Transverse colon (tissue), 4 donors: ENCODE measurements around the gene RLN3. TPM values are rescaled to one million over a fixed set of nuclear protein-coding genes. Genes with fewer than 3 reads are reported as not detected.

ENCODE experiments used
- DNase-seq: peaks from one replicate; pipeline ENCODE4 v3.0.0-alpha.2; 2019
- H3K27ac ChIP-seq, 4 donors: fragments of 200-600 bp; sonication (generic); 2 replicates each; pipeline ENCODE4 v1.5.1; 2016 to 2018; ENCODE audit warnings: inconsistent platforms in 4 of 4
- H3K27me3 ChIP-seq: fragments of 200-600 bp; sonication (generic); 2 replicates; pipeline ENCODE4 v1.5.1; 2017; ENCODE audit warnings: inconsistent platforms
- H3K36me3 ChIP-seq, 4 donors: fragments of 200-600 bp; sonication (generic); 2 replicates each; pipeline ENCODE4 v1.5.1; 2017 to 2019; ENCODE audit warnings: inconsistent platforms in 4 of 4
- H3K4me1 ChIP-seq, 4 donors: fragments of 200-600 bp; sonication (generic); 2 replicates each; pipeline ENCODE4 v1.5.1; 2017 to 2020; ENCODE audit warnings: inconsistent platforms in 4 of 4
- H3K4me3 ChIP-seq, 4 donors: fragments of 200-600 bp; sonication (generic); 1 replicate in 1 of 4; 2 replicates in 3 of 4; pipeline versions ENCODE4 v1.5.1 to v1.6.1; 2017 to 2019; ENCODE audit warnings: inconsistent platforms in 4 of 4
- H3K9me3 ChIP-seq, 2 donors: fragments of 200-600 bp; sonication (generic); 2 replicates each; pipeline ENCODE4 v1.5.1; 2017 to 2019; ENCODE audit warnings: inconsistent platforms in 2 of 2
- EP300 ChIP-seq: sonication (generic); formaldehyde crosslinking; IDR thresholded peaks from one replicate; pipeline ENCODE4 v1.6.1; 2017; ENCODE audit warnings: antibody characterized with exemption, low read depth
- POLR2A ChIP-seq: fragments of 450-650 bp; IDR thresholded peaks from one replicate; pipeline ENCODE4 v1.6.1; 2016; ENCODE audit warnings: antibody characterized with exemption, mild to moderate bottlenecking, moderate library complexity
- POLR2AphosphoS5 ChIP-seq, 3 donors: sonication (generic); formaldehyde crosslinking; IDR thresholded peaks; one replicate each; pipeline ENCODE4 v1.6.1; 2016; ENCODE audit warnings: antibody characterized with exemption in 3 of 3
- WGBS, 2 donors: methylation state at CpG; one replicate each; pipeline ENCODE4 v1.1.5; 2018; ENCODE audit warnings: low coverage in 1 of 2; 5-methylcytosine and 5-hydroxymethylcytosine counted together
- in situ Hi-C, 4 donors: fragments of 200-750 bp; cut with MboI; loops; one replicate each; pipeline versions ENCODE4 v1.15.0 to v1.15.1; 2017; ENCODE audit warnings: low sequenced_read_pairs in 3 of 4, low pct_ligation_motif_present in 1 of 4, low pct_unique_long_range_greater_than_20kb in 1 of 4
- intact Hi-C: fragments of 100-400 bp; cut with DNase I; formaldehyde crosslinking; loops from one replicate; pipeline ENCODE4 v1.15.1; 2023; ENCODE audit warnings: low total_unique reads
- total RNA-seq, 4 donors: library from RNA; depleted of rRNA; stranded (reverse); fragments of >200 nt; gene quantifications; one replicate each; pipeline ENCODE4 v1.1.0, GENCODE V29; 2016
- TF ChIP-seq, protein P1 (sequence below), 5 experiments: fragments of 200-600 bp in 3 of 5; fragments of 450-650 bp in 2 of 5; sonication (generic) in 3 of 5; IDR thresholded peaks; 1 replicate in 2 of 5; 2 replicates in 3 of 5; pipeline ENCODE4 v1.5.1; 2016 to 2017; ENCODE audit warnings: antibody characterized with exemption in 5 of 5, inconsistent platforms in 3 of 5, mild to moderate bottlenecking in 2 of 5, moderate library complexity in 1 of 5

Gene RLN3
- total RNA-seq, 4 donors from 2014 or later = not detected

DNA sequence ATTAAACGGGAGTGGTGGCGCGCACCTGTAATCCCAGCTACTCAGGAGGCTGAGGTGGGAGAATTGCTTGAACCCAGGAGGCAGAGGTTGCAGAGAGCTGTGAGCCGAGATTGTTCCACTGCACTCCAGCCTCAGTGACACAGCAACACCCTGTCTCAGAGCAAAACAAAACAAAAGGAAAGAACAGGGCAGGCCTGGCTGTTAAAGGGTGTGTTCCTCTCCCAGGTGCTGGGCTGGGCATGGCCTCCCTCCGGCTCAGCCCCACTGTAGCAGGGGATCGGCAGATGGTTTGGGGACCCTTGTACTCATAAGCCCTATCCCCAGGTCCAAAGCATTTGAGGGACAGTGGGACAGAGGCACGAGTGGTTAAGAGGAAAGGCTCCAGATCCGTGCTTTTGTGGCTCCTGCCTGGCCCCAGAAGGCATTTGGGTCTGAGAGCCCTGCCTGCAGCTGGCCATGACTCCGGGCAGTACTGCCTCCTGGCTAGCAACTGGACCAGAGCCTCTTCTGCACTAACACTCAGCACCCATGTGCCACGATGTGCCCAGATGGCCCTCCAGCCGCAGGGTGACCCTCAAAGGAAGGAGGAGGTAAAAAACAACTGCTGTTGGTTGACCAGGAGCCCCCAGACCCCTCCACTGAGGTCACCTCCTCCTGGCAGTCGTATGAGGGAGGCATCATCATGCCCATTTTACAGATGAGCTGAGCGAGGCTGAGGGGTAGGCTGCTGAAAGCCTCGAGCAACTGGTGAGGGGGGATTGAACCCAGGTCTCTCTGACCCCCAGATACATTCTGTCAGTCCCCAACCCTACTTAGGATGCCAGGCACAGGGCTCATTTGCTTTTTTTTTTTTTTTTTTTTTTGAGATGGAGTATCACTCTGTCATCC, 31.8 kb upstream of the RLN3 start:
- peaks cover 0 to 4% of the 10 kb centered on the region in 2 donors for H3K9me3 ChIP-seq
- intact Hi-C loops (no loop called here), in situ Hi-C loops (no loop called here)
- peaks cover 3 to 13% (median 5%) of the 10 kb centered on the region in 4 donors for H3K4me1 ChIP-seq
- no peaks in the 10 kb centered on the region for H3K27me3 ChIP-seq
- peaks cover 0 to 9% (median 2%) of the 10 kb centered on the region in 4 donors for H3K36me3 ChIP-seq
- no peak overlapping the region for H3K4me3 ChIP-seq
- no peak for TF ChIP-seq POLR2AphosphoS5 (IDR thresholded peaks at IDR 0.05)
- TF ChIP-seq, protein P1, sequence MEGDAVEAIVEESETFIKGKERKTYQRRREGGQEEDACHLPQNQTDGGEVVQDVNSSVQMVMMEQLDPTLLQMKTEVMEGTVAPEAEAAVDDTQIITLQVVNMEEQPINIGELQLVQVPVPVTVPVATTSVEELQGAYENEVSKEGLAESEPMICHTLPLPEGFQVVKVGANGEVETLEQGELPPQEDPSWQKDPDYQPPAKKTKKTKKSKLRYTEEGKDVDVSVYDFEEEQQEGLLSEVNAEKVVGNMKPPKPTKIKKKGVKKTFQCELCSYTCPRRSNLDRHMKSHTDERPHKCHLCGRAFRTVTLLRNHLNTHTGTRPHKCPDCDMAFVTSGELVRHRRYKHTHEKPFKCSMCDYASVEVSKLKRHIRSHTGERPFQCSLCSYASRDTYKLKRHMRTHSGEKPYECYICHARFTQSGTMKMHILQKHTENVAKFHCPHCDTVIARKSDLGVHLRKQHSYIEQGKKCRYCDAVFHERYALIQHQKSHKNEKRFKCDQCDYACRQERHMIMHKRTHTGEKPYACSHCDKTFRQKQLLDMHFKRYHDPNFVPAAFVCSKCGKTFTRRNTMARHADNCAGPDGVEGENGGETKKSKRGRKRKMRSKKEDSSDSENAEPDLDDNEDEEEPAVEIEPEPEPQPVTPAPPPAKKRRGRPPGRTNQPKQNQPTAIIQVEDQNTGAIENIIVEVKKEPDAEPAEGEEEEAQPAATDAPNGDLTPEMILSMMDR (IDR thresholded peaks at IDR 0.05) = no peak
- no peak for TF ChIP-seq POLR2A
- TF ChIP-seq EP300 = no peak
- WGBS, 2 donors = 77 to 88% methylated on average over 5 to 14 of the region's 14 CpGs
- DNase-seq = no peak
- H3K27ac ChIP-seq = peak overlapping the region in 3 of 4 donors; percentile 46 to 58 (median 49)

DNA sequence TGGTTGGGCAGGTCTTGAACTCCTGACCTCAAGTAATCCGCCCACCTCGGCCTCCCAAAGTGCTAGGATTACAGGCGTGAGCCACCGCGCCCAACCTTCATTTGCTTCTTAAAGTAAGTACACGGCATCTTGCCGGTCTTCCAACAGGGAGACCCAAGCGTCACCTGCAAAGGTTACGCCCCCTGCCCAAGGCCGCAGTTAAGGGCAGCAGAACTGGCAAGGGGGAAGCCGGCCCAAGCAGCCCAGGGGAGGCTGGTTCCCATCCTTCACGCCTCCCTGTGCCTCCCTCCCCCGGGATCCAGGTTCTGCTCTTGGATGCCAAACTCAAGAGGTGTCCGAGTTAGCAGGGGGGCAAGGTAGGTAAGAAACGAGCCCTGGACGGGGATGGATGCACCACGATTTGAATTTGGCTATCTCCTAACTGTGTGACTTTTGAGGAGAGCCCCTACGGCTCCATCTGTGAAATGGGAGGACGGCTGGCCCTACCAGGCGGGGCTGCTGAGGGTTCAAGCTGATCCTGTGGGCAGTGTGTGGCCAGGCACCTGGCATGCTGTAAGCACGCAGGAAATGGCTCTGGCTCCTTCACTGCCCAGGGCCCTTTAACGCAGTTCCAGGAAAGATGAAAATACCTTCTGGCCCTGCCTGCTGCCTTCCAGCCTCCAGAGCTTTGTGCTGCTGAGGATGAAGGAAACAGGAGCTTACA, 30.9 kb upstream of the RLN3 start:
- H3K4me1 ChIP-seq = peaks cover 3 to 13% (median 5%) of the 10 kb centered on the region in 4 donors
- peaks cover 0 to 7% (median 2%) of the 10 kb centered on the region in 4 donors for H3K36me3 ChIP-seq
- H3K4me3 ChIP-seq = no peak overlapping the region
- H3K27ac ChIP-seq = no peak overlapping the region
- intact Hi-C loops (no loop called here), in situ Hi-C loops (no loop called here)
- WGBS, 2 donors = 93% methylated on average over 22 of the region's 22 CpGs; no CpG with 5 or more reads in 1 of the 2 donors
- TF ChIP-seq EP300 = no peak
- TF ChIP-seq, protein P1 (IDR thresholded peaks at IDR 0.05) = no peak
- no peak for TF ChIP-seq POLR2AphosphoS5 (IDR thresholded peaks at IDR 0.05)
- TF ChIP-seq POLR2A = no peak
- peaks cover 0 to 4% of the 10 kb centered on the region in 2 donors for H3K9me3 ChIP-seq
- no peak for DNase-seq
- H3K27me3 ChIP-seq = no peaks in the 10 kb centered on the region

DNA sequence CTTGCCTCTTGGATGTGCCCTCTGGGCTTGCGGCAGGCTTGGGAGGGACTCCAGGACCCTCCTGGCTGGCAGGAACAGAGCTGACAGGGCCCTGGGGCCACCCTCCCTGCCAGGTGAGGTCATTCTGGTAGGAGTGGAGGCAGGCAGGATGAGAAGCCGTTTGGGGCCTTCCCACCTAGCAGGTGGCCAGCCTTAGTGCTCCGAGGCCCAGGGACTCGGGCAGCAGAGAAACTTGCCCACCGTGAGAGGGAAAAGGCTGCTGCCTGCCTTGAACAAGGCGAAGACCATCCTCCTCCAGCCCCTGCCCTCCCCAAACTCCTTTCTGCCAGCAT, 30.4 kb upstream of the RLN3 start:
- H3K27ac ChIP-seq = no peak overlapping the region
- H3K36me3 ChIP-seq = peaks cover 0 to 2% (median 0%) of the 10 kb centered on the region in 4 donors
- 93% methylated on average over 6 of the region's 6 CpGs; no CpG with 5 or more reads in 1 of the 2 donors for WGBS, 2 donors
- intact Hi-C loops = no loop called here
- DNase-seq = no peak
- in situ Hi-C loops = no loop called here
- H3K4me3 ChIP-seq = no peak overlapping the region
- H3K27me3 ChIP-seq = no peaks in the 10 kb centered on the region
- H3K9me3 ChIP-seq = peaks cover 0 to 4% of the 10 kb centered on the region in 2 donors
- TF ChIP-seq, protein P1 (IDR thresholded peaks at IDR 0.05) = no peak
- no peak for TF ChIP-seq POLR2A
- no peak for TF ChIP-seq EP300
- no peak for TF ChIP-seq POLR2AphosphoS5 (IDR thresholded peaks at IDR 0.05)
- H3K4me1 ChIP-seq = peaks cover 4 to 13% (median 6%) of the 10 kb centered on the region in 4 donors

DNA sequence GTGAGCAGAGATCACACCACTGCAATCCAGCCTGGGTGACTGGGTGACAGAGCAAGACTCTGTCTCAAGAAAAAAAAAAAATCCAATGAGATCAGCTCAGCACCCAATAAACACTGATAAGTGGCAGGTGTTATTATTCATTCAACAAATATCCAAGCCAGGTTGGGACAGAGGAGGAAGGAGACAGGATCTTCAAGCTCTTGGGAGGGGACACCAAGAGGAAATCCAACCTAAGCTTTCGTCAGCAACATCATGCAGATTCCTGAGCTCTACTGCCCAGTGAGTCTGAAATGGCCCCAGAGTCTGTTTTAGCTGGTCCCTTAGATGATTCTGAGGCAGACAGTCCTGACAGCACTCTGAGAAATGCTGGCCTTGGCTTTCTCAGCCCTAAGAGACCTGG, 29.5 kb upstream of the RLN3 start:
- peaks cover 0 to 4% of the 10 kb centered on the region in 2 donors for H3K9me3 ChIP-seq
- 95% methylated on average over 1 of the region's 1 CpG; no CpG with 5 or more reads in 1 of the 2 donors for WGBS, 2 donors
- H3K27me3 ChIP-seq = no peaks in the 10 kb centered on the region
- H3K4me3 ChIP-seq = no peak overlapping the region
- DNase-seq = no peak
- H3K27ac ChIP-seq = no peak overlapping the region
- H3K4me1 ChIP-seq = peaks cover 7 to 21% (median 12%) of the 10 kb centered on the region in 4 donors
- in situ Hi-C loops = no loop called here
- H3K36me3 ChIP-seq = no peaks in the 10 kb centered on the region
- TF ChIP-seq, protein P1 (IDR thresholded peaks at IDR 0.05) = no peak
- TF ChIP-seq POLR2AphosphoS5 (IDR thresholded peaks at IDR 0.05) (no peak), EP300 (no peak)
- intact Hi-C loops = no loop called here
